Measurements from ENCODE around the gene C15orf40.

The C15orf40 gene

GRCh38 chr15:82977076-82977475, 34.4 kb downstream of the C15orf40 start:
- peaks cover 0 to 4% of the 10 kb centered on the region in 2 experiments; a peak in 2 of 3 replicates for H3K36me3 ChIP-seq (ENCODE audit: control insufficient read depth in 2 of 2, insufficient read depth in 1 of 2, low read length in 2 of 2)
- no peaks in the 10 kb centered on the region for H3K9me3 ChIP-seq (ENCODE audit: control insufficient read depth, insufficient read depth, low read depth, low read length)
- CTCF ChIA-PET = interaction anchor here (1.1 kb wide), 1 partner anchor 34 kb away, joined by 6 read pairs; the partner anchor contains the start of gene C15orf40
- no peak overlapping the region for H3K4me3 ChIP-seq (ENCODE audit: low read depth, low read length)
- H3K4me1 ChIP-seq (ENCODE audit: control insufficient read depth, insufficient read depth, low read length) = no peaks in the 10 kb centered on the region
- POLR2A ChIA-PET = no interaction called here
- H3K27ac ChIP-seq (ENCODE audit: extremely low read depth, low read depth, low read length) = no peak overlapping the region
- no peak for TF ChIP-seq ZNF416 (tag by site-specific recombination; IDR thresholded peaks at IDR 0.05)
- TF ChIP-seq ZBTB17 (tag by site-specific recombination; IDR thresholded peaks at IDR 0.05) = no peak
- no peak for TF ChIP-seq ZNF211 (tag by site-specific recombination; IDR thresholded peaks at IDR 0.05; ENCODE audit: low read depth)
- TF ChIP-seq TRIM28 (IDR thresholded peaks at IDR 0.05; ENCODE audit: borderline replicate concordance, low read length) = no peak
- TF ChIP-seq HOXC10 (CRISPR knock-in tag; IDR thresholded peaks at IDR 0.05) = no peak
- TF ChIP-seq BCL11B (tag by site-specific recombination; IDR thresholded peaks at IDR 0.05; ENCODE audit: low read depth) = no peak
- no peak for TF ChIP-seq ZNF404 (tag by site-specific recombination; IDR thresholded peaks at IDR 0.05)
- no peak for TF ChIP-seq ZNF610 (tag by site-specific recombination; IDR thresholded peaks at IDR 0.05; ENCODE audit: borderline replicate concordance)
- no peak for TF ChIP-seq ZNF274 (IDR thresholded peaks at IDR 0.05; ENCODE audit: low read length)
- TF ChIP-seq ZNF274 (tag by site-specific recombination; IDR thresholded peaks at IDR 0.05; ENCODE audit: borderline replicate concordance) = no peak
- TF ChIP-seq ZBTB21 (tag by site-specific recombination; IDR thresholded peaks at IDR 0.05) = no peak
- TF ChIP-seq ZNF704 (tag by site-specific recombination; IDR thresholded peaks at IDR 0.05) = no peak

DNA sequence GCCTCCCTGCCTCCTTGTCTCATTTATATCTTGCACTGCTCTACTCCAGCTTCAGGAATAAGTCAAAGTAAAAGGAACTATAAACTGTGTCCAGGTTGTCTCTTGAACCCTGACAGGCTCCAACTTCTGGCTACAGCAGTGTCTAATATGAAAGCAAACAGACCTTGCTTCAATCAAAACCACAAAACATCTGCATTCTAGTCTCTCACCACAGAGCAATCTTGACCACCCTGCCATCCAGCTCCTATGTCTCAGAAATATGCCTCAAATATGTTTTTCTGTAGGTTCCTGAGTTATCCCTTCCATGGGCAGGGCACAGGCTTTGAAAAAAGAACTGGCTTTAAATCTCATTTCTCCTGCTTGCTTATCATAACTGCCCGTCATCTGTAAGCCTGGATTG, 38.4 kb downstream of the C15orf40 start:
- Histone ChIP-seq H3K4me1 (ENCODE audit: control insufficient read depth, insufficient read depth, low read length) (peaks cover 11% of the 10 kb centered on the region), H3K27ac (ENCODE audit: extremely low read depth, low read depth, low read length) (no peak overlapping the region), H3K9me3 (ENCODE audit: control insufficient read depth, insufficient read depth, low read depth, low read length) (no peaks in the 10 kb centered on the region), H3K36me3 (ENCODE audit: control insufficient read depth in 2 of 2, insufficient read depth in 1 of 2, low read length in 2 of 2) (no peaks in the 10 kb centered on the region; a peak in 1 of 3 replicates), H3K4me3 (ENCODE audit: low read depth, low read length) (no peak overlapping the region)
- no peak for TF ChIP-seq ZNF670 (tag by site-specific recombination; IDR thresholded peaks at IDR 0.05; ENCODE audit: low read depth)
- TF ChIP-seq ZNF791 (tag by site-specific recombination; IDR thresholded peaks at IDR 0.05) = no peak
- no peak for TF ChIP-seq ZNF121 (tag by site-specific recombination; IDR thresholded peaks at IDR 0.05)
- ChIA-PET CTCF (no interaction called here), POLR2A (no interaction called here)

- CTCF ChIA-PET = interaction anchor here (0.5 to 1.7 kb wide), 5 partner anchors 8 to 122 kb away, joined by 3 to 6 read pairs (median 4); partner anchors contain the start of genes C15orf40 and RAMAC
- H3K27ac ChIP-seq (ENCODE audit: extremely low read depth, low read depth, low read length) = no peak overlapping the region
- peaks cover 11% of the 10 kb centered on the region for H3K4me1 ChIP-seq (ENCODE audit: control insufficient read depth, insufficient read depth, low read length)
- POLR2A ChIA-PET = interaction anchor here (0.7 kb wide), 1 partner anchor 14 kb away, joined by 3 read pairs; the partner anchor contains the start of gene RAMAC
- H3K9me3 ChIP-seq (ENCODE audit: control insufficient read depth, insufficient read depth, low read depth, low read length) = no peaks in the 10 kb centered on the region
- no peak overlapping the region for H3K4me3 ChIP-seq (ENCODE audit: low read depth, low read length)
- TF ChIP-seq ZNF48 (tag by site-specific recombination; IDR thresholded peaks at IDR 0.05) (no peak), ZNF629 (tag by site-specific recombination; IDR thresholded peaks at IDR 0.05) (no peak), ZNF2 (tag by site-specific recombination; IDR thresholded peaks at IDR 0.05) (no peak), ZNF23 (tag by site-specific recombination; IDR thresholded peaks at IDR 0.05; ENCODE audit: borderline replicate concordance) (no peak), ZNF654 (tag by site-specific recombination; IDR thresholded peaks at IDR 0.05; ENCODE audit: low read depth) (no peak), ZNF701 (tag by site-specific recombination; IDR thresholded peaks at IDR 0.05) (no peak), EGR2 (tag by site-specific recombination; IDR thresholded peaks at IDR 0.05; ENCODE audit: low read depth) (no peak), ZNF704 (tag by site-specific recombination; IDR thresholded peaks at IDR 0.05) (no peak), ZNF280C (tag by site-specific recombination; IDR thresholded peaks at IDR 0.05) (no peak), SP3 (tag by site-specific recombination; IDR thresholded peaks at IDR 0.05) (no peak)
- H3K36me3 ChIP-seq (ENCODE audit: control insufficient read depth in 2 of 2, insufficient read depth in 1 of 2, low read length in 2 of 2) = no peaks in the 10 kb centered on the region
Observed at GRCh38 chr15:82971218-82971984, 40.0 kb downstream of the C15orf40 start.
